HTR-8/SVneo (cell line): ENCODE results near the gene OGFOD3.

ENCODE experiments used
- DNase-seq: peaks from one replicate; pipeline ENCODE4 v3.0.0; 2011; ENCODE audit warnings: low spot score, mixed read lengths; ENCODE audit not compliant: insufficient read length
- FAIRE-seq: peaks from 2 replicates; lab custom pipeline; 2011; peaks lifted over from hg19 to GRCh38; lab: Jason Lieb, UNC

The OGFOD3 gene

DNA sequence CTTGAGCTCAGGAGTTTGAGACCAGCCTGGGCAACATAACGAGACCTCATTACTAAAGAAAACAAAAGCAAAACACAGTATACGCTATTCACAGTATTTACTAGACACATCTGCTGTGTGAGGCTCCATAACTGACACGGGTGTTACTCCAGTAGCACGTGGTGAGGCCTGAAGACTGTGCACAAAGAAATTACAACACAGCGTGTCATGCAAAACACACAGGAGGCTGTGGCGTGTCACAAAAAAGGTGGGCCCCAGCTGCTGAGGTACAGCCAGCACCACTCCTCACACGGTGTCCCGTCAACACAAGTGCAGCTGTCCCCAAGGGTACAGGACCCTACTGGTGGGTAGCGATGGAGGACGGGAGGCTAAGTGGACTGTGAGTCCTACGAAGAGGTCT lies 29.5 kb upstream of the OGFOD3 start:
- FAIRE-seq = no peak
- DNase-seq = no peak

DNA sequence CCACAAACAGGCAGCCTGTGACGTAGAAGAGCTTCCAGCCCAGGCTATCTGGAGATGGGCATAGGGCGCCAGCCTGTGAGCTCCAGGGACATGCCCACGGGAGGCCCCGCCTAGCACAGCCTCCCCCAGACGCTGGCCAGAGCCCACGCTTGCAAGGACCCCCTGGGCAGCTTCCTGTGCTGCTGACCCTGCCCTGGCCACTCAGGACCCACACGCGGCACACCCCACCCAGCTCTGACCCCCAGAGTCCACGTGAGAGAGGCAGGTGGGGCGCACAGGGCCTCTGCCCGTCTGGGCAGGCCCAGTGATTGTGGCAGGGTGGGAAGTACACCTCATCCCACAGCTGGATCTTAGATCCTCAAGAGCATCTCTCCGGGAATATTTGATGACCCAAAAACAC lies 28.3 kb upstream of the OGFOD3 start:
- DNase-seq (no peak), FAIRE-seq (no peak)

DNA sequence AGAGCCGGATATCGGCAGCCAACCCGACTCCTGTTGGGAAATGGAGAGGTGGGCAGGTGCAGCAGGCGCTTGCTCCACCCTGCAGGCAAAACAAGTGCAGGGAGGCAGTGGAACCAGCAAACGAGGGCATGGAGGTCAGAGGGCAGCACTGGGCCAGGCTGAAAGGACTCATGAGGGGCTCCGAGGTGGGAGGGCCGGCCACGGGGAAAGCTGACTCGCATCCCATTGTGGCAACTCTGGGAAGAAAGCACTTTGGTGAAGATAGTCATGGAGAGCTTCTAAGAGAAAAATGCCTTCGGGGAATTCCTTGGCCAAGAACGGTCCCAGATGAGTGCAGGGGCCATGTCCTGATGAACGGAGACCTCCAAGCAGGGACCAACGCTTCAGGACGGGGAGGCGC lies 27.7 kb upstream of the OGFOD3 start:
- no peak for FAIRE-seq
- DNase-seq = no peak

DNA sequence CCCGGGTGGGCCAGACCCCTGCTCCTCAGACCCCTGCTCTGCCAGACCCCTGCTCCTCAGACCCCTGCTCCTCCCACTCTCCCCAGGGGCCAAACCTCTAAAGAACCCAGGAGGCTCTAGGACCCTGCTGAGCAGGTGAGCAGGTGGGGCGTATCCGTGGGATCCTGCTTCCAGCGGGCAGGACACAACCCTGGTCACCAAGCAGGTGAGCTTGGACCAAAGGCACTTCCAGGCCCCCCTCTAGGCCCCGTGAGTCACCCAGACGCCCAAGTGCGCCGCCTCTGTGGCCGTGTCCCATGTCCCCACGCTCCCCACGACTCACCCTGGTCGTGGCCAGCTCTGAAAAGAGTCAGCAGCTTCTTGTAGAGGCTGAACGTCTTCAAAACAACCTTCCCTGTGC lies 27.2 kb upstream of the OGFOD3 start:
- no peak for FAIRE-seq
- no peak for DNase-seq

DNA sequence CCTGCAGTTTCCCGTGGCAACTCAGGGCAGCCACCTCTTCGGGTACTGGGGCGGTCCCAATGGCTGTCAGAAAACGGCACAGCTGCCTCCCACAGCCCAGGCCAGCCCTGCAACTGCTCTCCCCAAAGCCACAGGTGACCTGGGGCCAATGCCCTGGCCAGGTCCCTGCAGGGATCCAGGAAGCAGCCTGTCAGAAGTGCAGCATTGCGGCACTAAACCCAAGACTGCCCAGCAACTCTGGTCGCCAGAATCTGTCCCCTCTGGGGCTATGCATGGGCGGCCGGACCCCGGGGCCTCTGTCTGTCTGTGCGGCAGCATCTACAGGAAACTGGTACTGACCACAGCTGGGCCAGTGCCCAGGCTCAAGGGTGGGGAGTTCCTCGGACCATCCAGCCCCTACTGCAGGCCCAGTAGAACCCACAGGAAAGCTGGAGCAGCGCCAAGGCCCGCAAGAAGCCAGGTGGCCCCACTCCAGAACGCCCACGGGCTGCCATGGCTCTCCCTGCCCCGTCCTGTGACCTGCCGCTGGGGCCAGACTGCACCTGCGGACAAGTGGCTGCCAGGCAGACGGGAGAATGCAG lies 26.6 kb upstream of the OGFOD3 start:
- DNase-seq (no peak), FAIRE-seq (no peak)

DNA sequence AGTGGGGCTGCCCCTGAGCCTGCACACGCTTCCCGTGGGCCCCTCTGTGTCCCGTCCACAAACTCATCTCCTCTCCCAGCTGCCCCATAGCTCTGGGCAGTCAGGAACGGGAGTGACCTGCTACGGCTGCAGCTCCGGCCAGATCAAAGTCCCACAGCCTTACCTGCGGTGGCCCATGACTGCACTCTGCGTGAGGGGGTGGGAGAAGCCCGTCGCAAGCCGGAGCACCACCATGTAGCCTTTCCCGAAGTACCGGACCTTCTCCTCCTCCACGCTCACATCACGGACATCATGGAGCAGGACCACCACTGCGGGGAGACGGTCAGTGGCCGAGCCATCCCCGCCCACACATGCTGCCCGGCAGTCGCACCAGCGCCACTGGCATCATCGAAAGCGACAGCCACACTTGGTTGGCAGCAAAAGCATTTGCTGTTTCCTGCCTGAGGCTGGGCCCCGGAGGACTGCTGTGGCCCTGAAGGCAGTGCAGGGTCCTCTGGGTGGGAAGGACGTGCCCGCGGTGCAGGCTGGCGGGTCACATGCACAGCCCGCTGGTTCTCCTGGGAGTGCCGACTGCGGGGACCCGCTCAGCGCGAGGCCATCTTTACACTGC lies 26.0 kb upstream of the OGFOD3 start:
- DNase-seq (no peak), FAIRE-seq (no peak)

DNA sequence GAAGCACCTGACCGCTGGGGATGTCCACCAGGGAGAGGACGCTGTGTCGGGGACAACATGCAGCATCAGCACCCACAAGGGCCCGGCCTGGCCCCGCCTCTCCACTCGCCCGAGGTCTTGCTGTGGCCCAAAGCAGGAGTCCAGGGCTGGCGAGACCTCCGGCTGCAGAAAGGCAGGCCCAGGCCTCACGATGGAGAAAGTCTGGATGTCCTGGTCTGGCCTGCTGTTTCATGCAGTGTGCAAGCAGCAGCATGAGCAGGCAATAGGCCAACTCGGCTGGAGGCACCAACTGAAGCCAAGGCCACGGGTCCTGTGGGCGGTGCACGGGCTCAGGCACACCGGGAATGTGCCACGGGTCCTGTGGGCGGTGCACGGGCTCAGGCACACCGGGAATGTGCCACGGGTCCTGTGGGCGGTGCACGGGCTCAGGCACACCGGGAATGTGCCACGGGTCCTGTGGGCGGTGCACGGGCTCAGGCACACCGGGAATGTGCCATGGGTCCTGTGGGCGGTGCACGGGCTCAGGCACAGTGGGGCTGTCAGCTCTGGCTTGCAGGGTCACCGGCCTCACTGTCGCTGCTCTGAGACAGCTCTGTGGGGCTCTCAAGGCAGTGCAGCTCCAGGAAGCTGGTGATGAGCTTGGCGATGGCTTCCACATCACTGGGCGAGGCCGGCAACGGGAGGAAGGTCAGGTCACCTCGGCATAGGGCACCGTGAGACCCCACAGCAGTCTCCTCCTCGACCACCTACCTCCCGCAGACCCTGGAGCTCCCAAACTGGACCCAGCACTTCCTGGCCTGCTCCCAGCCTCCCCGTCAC lies 25.3 kb upstream of the OGFOD3 start:
- DNase-seq (no peak), FAIRE-seq (no peak)

DNA sequence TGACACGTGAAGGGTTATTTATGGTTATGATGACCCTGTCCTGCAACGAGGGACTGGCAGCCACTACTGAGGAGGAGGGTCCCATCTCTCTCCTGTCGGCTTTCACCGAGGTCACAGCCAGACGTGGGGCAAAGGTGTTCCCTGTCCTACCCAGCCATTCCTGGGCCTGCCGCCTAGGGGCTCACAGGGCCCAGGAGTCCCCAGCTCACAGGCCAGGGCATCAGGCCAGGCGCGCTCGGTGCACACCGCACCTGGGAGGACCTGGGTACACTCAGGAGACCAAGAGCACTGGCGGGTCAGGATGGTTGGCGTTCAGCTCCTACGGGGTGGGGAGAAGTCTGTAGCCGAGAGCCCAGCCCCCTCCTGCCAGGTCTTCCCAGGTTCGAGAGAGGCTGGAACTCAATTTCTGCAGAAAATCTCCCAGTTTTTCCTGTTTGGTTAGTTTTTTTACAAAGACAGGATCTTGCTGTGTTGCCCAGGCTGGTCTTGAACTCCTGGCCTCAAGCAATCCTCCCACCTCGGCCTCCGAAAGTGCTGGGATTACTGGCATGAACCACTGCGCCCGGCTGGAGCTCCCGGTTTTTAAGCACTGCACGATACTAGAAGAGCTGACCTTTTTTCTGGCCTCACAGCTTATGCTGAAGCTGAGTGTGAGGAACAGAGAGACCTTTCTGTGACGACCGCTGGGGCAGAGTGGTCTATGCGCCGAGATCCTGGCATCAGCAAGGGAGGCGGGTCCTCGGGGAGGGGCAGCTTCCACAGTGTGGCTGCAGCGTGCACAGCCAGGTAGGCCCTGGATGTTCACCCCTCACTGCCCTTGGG lies 24.5 kb upstream of the OGFOD3 start:
- DNase-seq (no peak), FAIRE-seq (no peak)

DNA sequence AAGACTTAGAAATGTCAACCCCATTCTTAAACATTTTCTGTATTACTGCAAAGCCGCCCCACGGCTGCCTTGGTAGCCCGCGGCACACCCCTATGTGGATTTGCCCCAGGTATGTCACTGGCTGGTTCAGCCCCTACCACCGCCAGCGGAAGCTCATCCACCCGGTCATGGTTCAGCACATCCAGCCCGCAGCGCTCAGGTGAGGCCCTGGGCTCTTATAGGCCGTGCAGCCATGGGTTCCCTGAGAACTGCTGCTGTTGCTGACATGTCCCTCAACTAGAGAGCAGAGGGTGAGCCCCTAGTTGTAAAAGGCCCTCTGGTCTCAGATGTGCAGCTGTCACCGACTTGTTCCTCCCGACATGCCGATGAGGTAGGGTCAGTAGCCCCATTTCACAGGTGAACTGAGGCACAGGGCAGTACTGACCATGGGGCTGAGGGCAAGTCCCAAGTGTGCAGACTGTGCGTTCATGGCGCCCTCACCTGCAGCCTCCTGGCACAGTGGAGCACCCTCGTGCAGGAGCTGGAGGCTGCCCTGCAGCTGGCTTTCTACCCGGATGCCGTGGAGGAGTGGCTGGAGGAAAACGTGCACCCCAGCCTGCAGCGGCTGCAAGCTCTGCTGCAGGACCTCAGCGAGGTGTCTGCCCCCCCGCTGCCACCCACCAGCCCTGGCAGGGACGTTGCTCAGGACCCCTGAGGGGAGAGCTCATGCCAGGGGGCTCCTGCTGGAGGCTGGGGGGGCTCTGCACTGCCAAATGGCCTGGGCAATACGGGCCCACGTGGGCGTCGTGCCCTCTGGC lies 23.5 kb upstream of the OGFOD3 start:
- FAIRE-seq (no peak), DNase-seq (no peak)

DNA sequence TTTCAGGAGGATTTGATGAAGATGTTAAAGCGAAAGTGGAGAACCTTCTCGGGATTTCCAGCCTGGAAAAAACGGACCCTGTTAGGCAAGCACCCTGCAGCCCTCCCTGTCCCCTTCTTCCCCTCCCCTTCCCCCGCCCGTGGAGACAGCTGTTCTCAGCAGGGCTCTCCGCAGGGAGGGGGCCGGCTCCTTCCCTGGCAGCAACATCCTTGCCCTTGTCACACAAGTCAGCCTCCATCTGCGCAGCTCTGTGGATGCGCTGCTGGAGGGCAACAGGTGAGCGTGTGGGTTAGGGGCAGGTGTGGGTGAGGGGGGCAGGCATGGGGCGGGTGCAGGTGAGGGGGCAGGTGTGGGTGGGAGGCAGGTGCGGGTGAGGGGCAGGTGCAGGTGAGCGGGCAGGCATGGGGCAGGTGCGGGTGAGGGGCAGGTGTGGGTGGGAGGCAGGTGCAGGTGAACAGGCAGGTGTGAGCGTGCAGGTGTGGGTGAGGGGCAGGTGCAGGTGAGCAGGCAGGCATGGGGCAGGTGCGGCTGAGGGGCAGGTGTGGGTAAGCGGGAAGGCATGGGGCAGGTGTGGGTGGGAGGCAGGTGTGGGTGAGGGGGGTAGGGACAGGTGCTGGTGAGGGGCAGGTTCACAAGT lies 22.7 kb upstream of the OGFOD3 start:
- DNase-seq = no peak
- no peak for FAIRE-seq

DNA sequence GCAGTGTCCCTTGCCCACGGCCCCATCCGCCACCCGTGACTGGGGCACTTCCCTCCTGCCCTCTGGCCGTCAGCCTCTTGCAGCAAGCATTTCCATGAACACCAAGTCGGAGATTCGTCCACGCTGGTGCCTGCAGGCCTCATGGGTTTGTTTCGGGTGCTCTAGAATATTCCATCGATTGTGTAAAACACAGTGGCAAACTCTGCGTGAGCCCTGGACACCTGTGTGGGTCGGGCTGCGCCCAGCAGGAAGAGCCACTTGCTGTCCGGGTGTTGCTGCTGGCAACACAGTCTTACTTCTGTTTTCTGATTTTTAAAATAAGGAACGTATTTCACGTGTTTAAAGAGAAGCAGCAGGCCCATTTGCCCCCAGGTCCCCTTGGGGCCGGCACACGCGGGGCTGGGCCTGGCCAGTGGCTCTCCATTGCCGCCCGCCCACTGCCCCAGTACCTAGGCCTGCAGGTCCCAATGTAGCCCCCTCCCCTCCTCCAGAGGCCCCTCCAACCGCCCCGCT lies 22.1 kb upstream of the OGFOD3 start:
- FAIRE-seq (no peak), DNase-seq (no peak)

DNA sequence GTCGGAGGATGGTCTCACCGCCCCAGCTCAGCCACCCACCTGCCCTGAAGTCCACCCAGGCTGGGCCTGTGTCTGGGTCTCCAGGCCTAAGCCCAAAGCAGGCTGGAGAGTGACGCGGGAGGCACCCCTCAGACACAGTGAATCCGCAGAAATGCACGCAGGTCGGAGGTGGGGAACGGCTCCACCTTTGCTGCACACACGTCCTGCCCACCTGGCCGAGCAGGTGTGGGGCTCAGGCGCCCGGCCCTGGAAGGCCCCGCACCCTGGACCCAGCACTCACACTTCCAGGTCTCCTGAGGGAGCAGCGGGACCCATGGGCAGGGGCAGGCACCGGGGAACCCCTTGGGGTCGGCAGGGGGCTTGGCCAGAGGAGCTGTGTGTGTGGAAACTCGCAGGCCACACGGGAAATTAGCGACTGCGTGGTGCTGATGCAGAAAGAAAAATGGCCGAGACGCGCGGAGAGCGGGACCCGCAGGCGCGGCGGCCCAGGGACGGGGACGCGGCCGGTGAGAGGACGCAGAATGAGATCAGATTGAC lies 21.5 kb upstream of the OGFOD3 start:
- FAIRE-seq = no peak
- DNase-seq = no peak

DNA sequence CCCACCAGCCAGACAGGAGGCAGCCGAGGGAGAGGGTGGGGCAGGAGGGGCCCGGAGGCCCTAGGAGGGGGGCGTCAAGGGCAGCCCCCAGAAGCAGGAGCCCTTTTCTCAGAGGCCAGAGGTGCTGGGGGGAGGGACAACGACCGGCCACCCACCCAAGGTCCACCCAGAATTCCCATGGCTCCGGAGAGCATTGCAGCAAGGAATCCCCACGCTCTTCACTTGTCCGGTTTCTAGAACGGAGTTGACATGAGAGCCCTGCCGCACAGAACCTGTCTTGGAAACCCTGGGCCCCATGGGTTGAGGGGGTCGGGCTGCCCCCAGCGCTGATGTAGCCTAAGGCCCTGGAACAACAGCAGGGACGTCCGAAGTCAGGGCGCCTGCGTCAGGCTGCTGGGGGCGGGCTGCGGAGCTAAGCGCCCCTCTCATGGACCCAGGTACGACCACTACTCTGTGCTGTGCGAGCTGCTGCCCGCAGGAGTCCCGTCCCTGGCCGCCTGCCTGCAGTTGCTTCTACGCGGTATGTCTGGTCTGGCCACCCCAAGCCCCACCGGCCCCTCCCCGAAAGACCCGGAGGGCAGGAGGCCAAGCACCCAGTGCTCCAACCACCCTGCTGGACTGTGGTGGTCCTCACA lies 20.9 kb upstream of the OGFOD3 start:
- FAIRE-seq (no peak), DNase-seq (no peak)

DNA sequence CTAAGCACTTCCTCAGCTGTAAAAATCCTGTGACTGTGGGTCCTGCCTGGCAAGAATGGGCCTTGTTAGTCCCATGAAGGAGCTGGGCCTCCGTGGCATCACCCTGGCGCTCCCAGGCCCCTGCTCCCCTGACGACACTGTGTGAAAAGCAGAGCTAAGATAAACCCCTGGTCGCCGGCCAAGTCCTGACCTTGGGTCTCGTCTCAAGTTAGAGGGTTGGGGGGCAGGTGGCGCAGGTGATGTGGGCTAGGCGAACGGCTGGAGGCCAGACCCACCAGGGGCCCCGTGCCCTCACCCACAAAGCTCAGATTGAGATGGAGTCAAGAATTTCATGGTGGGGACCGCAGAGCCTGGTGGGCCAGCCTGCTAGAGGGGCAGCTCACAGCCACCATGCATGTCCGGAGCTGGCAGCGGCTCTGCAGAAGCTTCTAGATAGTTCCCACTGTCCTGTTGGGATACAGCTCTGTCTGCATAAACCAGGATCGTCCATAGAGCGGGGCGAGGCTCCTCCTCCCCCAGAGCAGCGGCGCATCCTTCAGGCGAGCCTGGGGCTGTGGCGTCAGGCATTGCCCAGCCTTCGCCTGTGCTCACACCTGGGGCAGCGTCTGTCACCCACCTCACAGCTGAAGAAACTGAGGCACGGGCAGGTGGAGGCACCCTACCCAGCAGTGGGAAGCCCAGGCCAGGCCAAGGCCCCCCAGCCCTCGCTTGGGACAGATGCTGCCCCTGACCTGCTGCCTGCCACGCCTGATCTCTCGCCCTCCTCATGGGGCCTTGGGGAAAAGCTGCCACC lies 20.2 kb upstream of the OGFOD3 start:
- FAIRE-seq = no peak
- no peak for DNase-seq

DNA sequence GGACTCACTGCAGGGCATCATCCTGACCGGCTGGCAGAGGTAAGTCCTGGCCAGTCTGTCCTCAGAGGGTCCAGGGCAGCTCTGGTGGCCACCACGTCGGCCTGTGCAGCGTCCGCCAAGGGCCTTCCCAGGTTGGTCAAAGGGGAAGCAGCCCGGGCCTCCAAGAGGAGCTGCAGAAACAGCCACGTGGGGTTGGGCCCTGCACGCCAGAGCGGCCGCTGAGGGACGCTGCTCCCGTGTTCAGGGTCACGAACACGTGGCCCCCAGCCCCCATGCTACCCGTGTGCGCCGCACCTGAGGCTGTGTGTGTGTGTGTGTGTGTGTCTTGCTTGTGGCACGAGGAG lies 18.9 kb upstream of the OGFOD3 start:
- FAIRE-seq (no peak), DNase-seq (no peak)

DNA sequence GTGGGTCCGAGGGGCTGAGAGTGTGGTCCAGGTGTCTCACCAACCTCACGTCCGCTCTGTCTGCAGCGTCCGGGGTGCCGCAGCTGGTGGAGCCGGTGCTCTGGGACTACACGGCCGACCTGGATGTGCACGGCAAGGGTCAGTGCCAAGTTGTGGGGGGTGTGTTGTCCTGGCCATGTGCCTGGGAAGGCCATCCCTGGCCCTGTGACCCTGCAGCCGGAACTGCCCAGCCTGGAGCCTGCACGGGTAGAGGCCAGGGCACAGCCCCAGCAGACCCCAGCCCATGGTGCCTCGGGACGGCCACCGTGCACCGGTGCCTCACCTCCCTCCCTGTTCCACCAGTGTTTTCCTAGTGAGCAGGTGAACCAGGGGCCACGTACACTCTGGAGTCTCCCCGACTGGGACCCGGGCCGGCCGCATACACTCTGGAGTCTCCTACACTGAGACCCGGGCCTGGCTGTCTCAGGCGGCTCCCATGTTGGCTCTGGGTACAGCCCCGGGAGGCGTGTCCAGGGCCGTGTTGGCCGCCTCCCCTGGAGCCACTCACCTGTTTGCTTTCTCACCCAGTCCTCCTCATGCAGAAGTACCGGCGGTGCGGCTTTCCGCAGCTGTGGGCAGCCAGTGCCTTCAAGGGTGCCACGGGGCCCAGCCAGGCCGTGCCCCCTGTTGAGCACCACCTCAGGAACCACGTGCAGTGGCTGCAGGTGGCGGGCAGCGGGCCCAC lies 18.4 kb upstream of the OGFOD3 start:
- DNase-seq (no peak), FAIRE-seq (no peak)
